Spinal cord (tissue), 10 donors: ENCODE results near the gene ROR1. TPM values are rescaled to one million over a fixed set of nuclear protein-coding genes. Genes with fewer than 3 reads are reported as not detected.

Experiments used
- DNase-seq, 6 donors: peaks; one replicate each; pipeline versions ENCODE4 v3.0.0 to v3.0.0-alpha.2; 2013 to 2015; ENCODE audit warnings: low spot score in 6 of 6, low read depth in 4 of 6
- H3K27ac ChIP-seq: one replicate; pipeline ENCODE4 v1.5.1; 2013; ENCODE audit warnings: low read depth, low read length, control low read depth
- H3K27me3 ChIP-seq: one replicate; pipeline ENCODE4 v1.6.1; 2013; ENCODE audit warnings: low read length; ENCODE audit not compliant: control insufficient read depth, insufficient read depth
- H3K36me3 ChIP-seq: one replicate; pipeline ENCODE4 v1.6.1; 2013; ENCODE audit warnings: low read length; ENCODE audit not compliant: control insufficient read depth, insufficient read depth
- H3K4me1 ChIP-seq: one replicate; pipeline ENCODE4 v1.6.1; 2013; ENCODE audit warnings: low read length; ENCODE audit not compliant: control insufficient read depth, insufficient read depth
- H3K4me3 ChIP-seq: one replicate; pipeline ENCODE4 v1.5.1; 2013; ENCODE audit warnings: low read depth, low read length, control low read depth
- H3K9me3 ChIP-seq: one replicate; pipeline ENCODE4 v1.6.1; 2013; ENCODE audit warnings: low read length; ENCODE audit not compliant: control insufficient read depth, insufficient read depth
- WGBS: methylation state at CpG from one replicate; pipeline ENCODE4 v1.1.5; 2013; ENCODE audit warnings: missing lambda C conversion rate; ENCODE audit not compliant: insufficient coverage; 5-methylcytosine and 5-hydroxymethylcytosine counted together
- polyA plus RNA-seq, 2 donors: library from polyadenylated mRNA; unstranded; fragments of 120-200 nt; gene quantifications; one replicate each; pipeline ENCODE4 v1.2.1, GENCODE V29; 2013; ENCODE audit not compliant: insufficient read length in 2 of 2
- total RNA-seq, 2 donors: library from RNA; depleted of rRNA in 1 of 2; stranded (reverse); fragments of 120-200 nt in 1 of 2; fragments of >200 nt in 1 of 2; gene quantifications; one replicate each; pipeline versions ENCODE4 v1.2.3 to v1.2.4, GENCODE V29; 2013 to 2014
- donor health status: healthy.

The ROR1 gene
- total and polyA plus RNA-seq, 4 donors = 4.0 to 16.5 (median 7.9) TPM

DNA sequence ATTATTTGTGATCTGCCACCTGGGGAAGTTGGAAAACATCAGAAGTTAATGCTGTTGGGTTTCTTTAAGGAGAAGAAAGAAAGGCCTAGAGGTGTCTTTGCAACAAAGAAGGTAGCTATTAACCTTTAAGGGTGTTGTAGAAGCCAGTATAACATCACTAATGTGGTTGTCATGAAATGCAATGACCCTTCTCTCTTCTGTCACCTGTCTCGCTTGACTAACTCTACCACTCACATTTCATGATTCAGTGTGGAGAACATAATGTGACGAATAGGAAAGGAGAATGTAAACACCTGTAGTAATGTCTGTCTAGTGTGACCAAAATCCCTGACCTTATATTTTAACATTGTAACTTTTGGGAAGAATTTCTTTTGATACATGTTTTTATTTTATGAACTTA, 217.9 kb downstream of the ROR1 start:
- Histone ChIP-seq H3K36me3 (no peaks in the 10 kb centered on the region), H3K9me3 (no peaks in the 10 kb centered on the region), H3K4me3 (no peak overlapping the region), H3K4me1 (no peaks in the 10 kb centered on the region), H3K27ac (no peak overlapping the region), H3K27me3 (no peaks in the 10 kb centered on the region)
- no CpG with 5 or more reads among the region's 2 CpGs for WGBS
- DNase-seq = no peak

DNA sequence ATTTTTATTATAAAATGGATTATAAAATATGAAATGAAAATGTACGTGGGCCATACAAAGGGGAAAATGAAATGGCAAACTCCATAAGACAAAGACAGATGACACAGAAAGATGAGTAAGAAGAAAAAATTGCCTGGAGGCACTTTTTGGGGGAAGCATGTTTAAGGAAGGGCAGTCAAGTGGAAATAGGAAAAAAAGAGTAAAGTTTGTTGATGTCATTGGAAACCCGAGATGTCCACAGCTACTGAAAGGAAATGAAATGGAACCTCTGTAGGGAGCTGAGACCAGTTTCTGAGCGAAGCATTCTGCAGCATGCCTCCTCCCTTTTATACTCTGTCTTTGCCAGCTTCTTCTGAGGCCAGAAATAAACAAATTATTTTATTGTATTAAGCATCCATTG, 226.2 kb downstream of the ROR1 start:
- H3K4me3 ChIP-seq = no peak overlapping the region
- H3K9me3 ChIP-seq = no peaks in the 10 kb centered on the region
- H3K4me1 ChIP-seq = no peaks in the 10 kb centered on the region
- no peak for DNase-seq
- WGBS = no CpG with 5 or more reads among the region's 3 CpGs
- no peaks in the 10 kb centered on the region for H3K27me3 ChIP-seq
- no peaks in the 10 kb centered on the region for H3K36me3 ChIP-seq
- no peak overlapping the region for H3K27ac ChIP-seq

GRCh38 chr1:64001038-64001437, 227.2 kb downstream of the ROR1 start:
- Histone ChIP-seq H3K4me3 (no peak overlapping the region), H3K27ac (no peak overlapping the region), H3K27me3 (no peaks in the 10 kb centered on the region), H3K4me1 (no peaks in the 10 kb centered on the region), H3K36me3 (no peaks in the 10 kb centered on the region), H3K9me3 (no peaks in the 10 kb centered on the region)
- no peak for DNase-seq
- WGBS = no CpG with 5 or more reads among the region's 2 CpGs

- Histone ChIP-seq H3K36me3 (no peaks in the 10 kb centered on the region), H3K27ac (no peak overlapping the region), H3K27me3 (no peaks in the 10 kb centered on the region), H3K9me3 (no peaks in the 10 kb centered on the region), H3K4me1 (no peaks in the 10 kb centered on the region), H3K4me3 (no peak overlapping the region)
- peak in 2 of 6 donors; percentile 20 to 26 for DNase-seq
- 61% methylated on average over 4 of the region's 8 CpGs for WGBS
Measured at GRCh38 chr1:64004451-64005025, 230.7 kb downstream of the ROR1 start.

DNA sequence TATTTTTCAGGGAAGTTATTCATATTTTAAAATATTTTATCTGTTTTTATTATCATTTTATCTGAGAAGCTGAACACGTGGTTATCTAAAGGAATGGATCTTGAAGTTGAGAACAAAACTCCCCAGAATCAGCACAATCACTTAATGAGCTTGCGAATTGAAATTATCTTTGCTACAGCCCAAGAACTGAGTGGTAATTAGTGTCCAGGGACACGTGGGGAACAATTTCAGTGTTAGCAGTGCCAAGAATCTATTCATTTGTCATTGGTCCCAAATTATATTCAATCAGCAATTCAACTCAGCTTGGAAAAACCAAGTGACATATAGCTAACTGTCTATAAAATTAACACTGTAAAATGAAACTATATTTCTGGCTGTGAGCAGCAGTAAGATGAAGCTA, 232.0 kb downstream of the ROR1 start:
- WGBS = 40% methylated on average over 1 of the region's 3 CpGs
- no peak overlapping the region for H3K27ac ChIP-seq
- H3K4me3 ChIP-seq = no peak overlapping the region
- no peaks in the 10 kb centered on the region for H3K27me3 ChIP-seq
- no peaks in the 10 kb centered on the region for H3K4me1 ChIP-seq
- H3K9me3 ChIP-seq = no peaks in the 10 kb centered on the region
- peak in 2 of 6 donors; percentile 20 to 83 for DNase-seq
- no peaks in the 10 kb centered on the region for H3K36me3 ChIP-seq

- 56% methylated on average over 3 of the region's 8 CpGs for WGBS
- DNase-seq = no peak
- Histone ChIP-seq H3K9me3 (no peaks in the 10 kb centered on the region), H3K27ac (no peak overlapping the region), H3K36me3 (no peaks in the 10 kb centered on the region), H3K4me3 (no peak overlapping the region), H3K4me1 (no peaks in the 10 kb centered on the region), H3K27me3 (no peaks in the 10 kb centered on the region)
Measured at GRCh38 chr1:64006276-64007051, 232.6 kb downstream of the ROR1 start.

DNA sequence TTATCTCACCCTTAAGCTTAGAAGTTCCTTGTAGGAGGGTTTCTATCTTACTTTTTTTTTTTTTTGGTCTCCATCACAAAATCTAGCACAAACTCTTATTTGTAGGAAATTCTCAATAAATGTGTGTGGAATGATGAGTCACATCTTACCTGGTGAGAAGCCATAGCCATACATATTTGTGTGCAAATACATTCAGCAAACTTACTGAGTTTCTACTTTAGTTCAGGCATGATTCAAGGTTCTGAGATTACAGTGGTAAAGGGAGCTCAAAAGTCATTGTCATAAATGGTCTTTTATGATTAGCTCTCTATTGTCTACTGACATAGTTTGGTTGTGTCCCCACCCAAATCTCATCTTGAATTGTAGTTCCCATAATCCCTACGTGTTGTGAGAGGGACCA, 236.5 kb downstream of the ROR1 start:
- no CpG with 5 or more reads among the region's 1 CpG for WGBS
- Histone ChIP-seq H3K27ac (no peak overlapping the region), H3K4me1 (no peaks in the 10 kb centered on the region), H3K27me3 (no peaks in the 10 kb centered on the region), H3K4me3 (no peak overlapping the region), H3K36me3 (no peaks in the 10 kb centered on the region), H3K9me3 (no peaks in the 10 kb centered on the region)
- DNase-seq = no peak

- Histone ChIP-seq H3K4me1 (no peaks in the 10 kb centered on the region), H3K27me3 (no peaks in the 10 kb centered on the region), H3K36me3 (no peaks in the 10 kb centered on the region), H3K4me3 (no peak overlapping the region), H3K9me3 (no peaks in the 10 kb centered on the region), H3K27ac (no peak overlapping the region)
- 67% methylated on average over 3 of the region's 4 CpGs for whole genome bisulfite sequencing
- DNase-seq = no peak
Measured at GRCh38 chr1:64013395-64013794, 239.6 kb downstream of the ROR1 start.

GRCh38 chr1:64019818-64020217, 246.0 kb downstream of the ROR1 start:
- Histone ChIP-seq H3K27me3 (no peaks in the 10 kb centered on the region), H3K4me1 (no peaks in the 10 kb centered on the region), H3K27ac (no peak overlapping the region), H3K4me3 (no peak overlapping the region), H3K9me3 (no peaks in the 10 kb centered on the region), H3K36me3 (no peaks in the 10 kb centered on the region)
- DNase-seq = peak in 1 of 6 donors; percentile 32
- WGBS = 60% methylated on average over 1 of the region's 2 CpGs

- 80% methylated on average over 2 of the region's 3 CpGs for WGBS
- Histone ChIP-seq H3K36me3 (no peaks in the 10 kb centered on the region), H3K4me3 (no peak overlapping the region), H3K27ac (no peak overlapping the region), H3K27me3 (no peaks in the 10 kb centered on the region), H3K9me3 (no peaks in the 10 kb centered on the region), H3K4me1 (no peaks in the 10 kb centered on the region)
- no peak for DNase-seq
Measured at GRCh38 chr1:64021066-64021465, 247.2 kb downstream of the ROR1 start.
